Cardiac muscle cell (in vitro differentiated cells and primary cell): ENCODE measurements around the gene IDUA. TPM values are rescaled to one million over a fixed set of nuclear protein-coding genes. Genes with fewer than 3 reads are reported as not detected.
A peak's percentile ranks its signal among the peaks of the same experiment; 100 is the strongest.
"Not testable (repeated sequence)": the region's sequence is repeated elsewhere in the genome, so short reads cannot be mapped to it uniquely, and the experiment has no call there.

ENCODE experiments used
- DNase-seq, 2 donors: peaks; one replicate each; pipeline versions ENCODE4 v3.0.0 to v3.0.0-alpha.2; 2010 to 2017; ENCODE audit warnings: low read depth in 1 of 2, low spot score in 1 of 2
- H3K27ac ChIP-seq: fragments of 200-600 bp; sonication (generic); 2 replicates; pipeline ENCODE4 v1.5.1; 2016
- H3K27me3 ChIP-seq: fragments of 200-600 bp; sonication (generic); 2 replicates; pipeline ENCODE4 v1.6.0; 2016; ENCODE audit warnings: control low read depth
- H3K36me3 ChIP-seq: fragments of 200-600 bp; sonication (generic); 2 replicates; pipeline ENCODE4 v1.5.1; 2016; ENCODE audit warnings: control low read depth
- H3K4me1 ChIP-seq: fragments of 200-600 bp; sonication (generic); 2 replicates; pipeline ENCODE4 v1.8.1; 2017; ENCODE audit warnings: low read depth, mild to moderate bottlenecking, mixed run types
- H3K4me3 ChIP-seq: fragments of 200-600 bp; sonication (generic); 2 replicates; pipeline ENCODE4 v1.5.1; 2016; ENCODE audit warnings: mild to moderate bottlenecking
- H3K9me3 ChIP-seq: fragments of 200-600 bp; sonication (generic); 2 replicates; pipeline ENCODE4 v1.5.1; 2017; ENCODE audit warnings: low read depth, mild to moderate bottlenecking, control low read depth
- CTCF ChIP-seq: IDR thresholded peaks from 2 replicates; pipeline ENCODE4 v1.5.1; 2012; ENCODE audit warnings: low read depth, mild to moderate bottlenecking, low read length
- polyA plus RNA-seq: library from polyadenylated mRNA; unstranded; fragments of >200 nt; fragmentation: Nextera tagmentation; extraction: Ambion mirVana; gene quantifications from 2 replicates; pipeline ENCODE4 v1.2.1, GENCODE V29; 2016
- total RNA-seq: library from RNA; depleted of rRNA; stranded (reverse); fragments of >200 nt; gene quantifications from 2 replicates; pipeline ENCODE4 v1.2.3, GENCODE V29; 2016

IDUA gene
- total RNA-seq (13.0 and 14.9 TPM in 2 replicates), polyA plus RNA-seq (29.9 and 34.0 TPM in 2 replicates)

- Histone ChIP-seq H3K4me1 (peaks cover 11% of the 10 kb centered on the region), H3K36me3 (no peaks in the 10 kb centered on the region), H3K4me3 (peak within 1 kb of the TSS; percentile 46), H3K9me3 (no peaks in the 10 kb centered on the region), H3K27ac (peak within 1 kb of the TSS; percentile 44), H3K27me3 (no peaks in the 10 kb centered on the region)
- peak; percentile 74 to 93 for DNase-seq
- peak; percentile 55 for TF ChIP-seq CTCF
These were observed at the start of gene IDUA for GRCh38 chr4:986879-987623. IDUA (plus strand) TSS chr4:987044; CDS start chr4:987085, 41 bp downstream.

GRCh38 chr4:939508-939907 lies 47.3 kb upstream of the IDUA start:
- H3K27ac ChIP-seq, H3K9me3 ChIP-seq, H3K4me3 ChIP-seq, DNase-seq, H3K36me3 ChIP-seq, H3K27me3 ChIP-seq, H3K4me1 ChIP-seq: not testable (repeated sequence)

- no peaks in the 10 kb centered on the region for H3K36me3 ChIP-seq
- no peaks in the 10 kb centered on the region for H3K9me3 ChIP-seq
- TF ChIP-seq CTCF = no peak
- H3K27ac ChIP-seq = no peak overlapping the region
- peaks cover 3% of the 10 kb centered on the region for H3K4me1 ChIP-seq
- no peak overlapping the region for H3K4me3 ChIP-seq
- no peaks in the 10 kb centered on the region for H3K27me3 ChIP-seq
- DNase-seq = peak in 1 of 2 donors; percentile 27
These were observed 41.4 kb upstream of the IDUA start for GRCh38 chr4:945274-946102.

GRCh38 chr4:946103-946450 lies 40.8 kb upstream of the IDUA start:
- no peaks in the 10 kb centered on the region for H3K9me3 ChIP-seq
- H3K4me3 ChIP-seq = no peak overlapping the region
- DNase-seq = no peak
- H3K27ac ChIP-seq = no peak overlapping the region
- TF ChIP-seq CTCF = no peak
- H3K27me3 ChIP-seq = no peaks in the 10 kb centered on the region
- H3K4me1 ChIP-seq = peaks cover 3% of the 10 kb centered on the region
- H3K36me3 ChIP-seq = no peaks in the 10 kb centered on the region

- Histone ChIP-seq H3K4me3 (no peak overlapping the region), H3K27me3 (no peaks in the 10 kb centered on the region), H3K9me3 (no peaks in the 10 kb centered on the region), H3K36me3 (no peaks in the 10 kb centered on the region), H3K4me1 (peaks cover 7% of the 10 kb centered on the region), H3K27ac (no peak overlapping the region)
- DNase-seq = no peak
- TF ChIP-seq CTCF = no peak
These were observed 40.0 kb upstream of the IDUA start for GRCh38 chr4:946517-947471.
